Measurements from ENCODE around the gene ARHGAP4.

The ARHGAP4 gene

GRCh38 chrX:153921511-153922446, 4.3 kb downstream of the ARHGAP4 start:
- Mint-ChIP-seq H3K27ac (no peak overlapping the region), H3K4me1 (ENCODE audit: low read depth) (peaks cover 29% of the 10 kb centered on the region), H3K4me3 (peak overlapping the region; percentile 90), H3K9me3 (no peaks in the 10 kb centered on the region), H3K36me3 (ENCODE audit: low read depth) (peaks cover 90% of the 10 kb centered on the region), H3K27me3 (no peaks in the 10 kb centered on the region)
- intact Hi-C loops (cut with micrococcal nuclease) = no loop called here

- H3K4me1 Mint-ChIP-seq (ENCODE audit: low read depth) = peaks cover 24% of the 10 kb centered on the region
- no peak overlapping the region for H3K4me3 Mint-ChIP-seq
- peaks cover 91% of the 10 kb centered on the region for H3K36me3 Mint-ChIP-seq (ENCODE audit: low read depth)
- H3K9me3 Mint-ChIP-seq = no peaks in the 10 kb centered on the region
- no peaks in the 10 kb centered on the region for H3K27me3 Mint-ChIP-seq
- intact Hi-C loops (cut with micrococcal nuclease) = no loop called here
- no peak overlapping the region for H3K27ac Mint-ChIP-seq
Observed at GRCh38 chrX:153921070-153921469, 5.0 kb downstream of the ARHGAP4 start.

- intact Hi-C loops (cut with micrococcal nuclease) = no loop called here
- Mint-ChIP-seq H3K27me3 (no peaks in the 10 kb centered on the region), H3K4me3 (no peak overlapping the region), H3K9me3 (no peaks in the 10 kb centered on the region), H3K27ac (no peak overlapping the region), H3K36me3 (ENCODE audit: low read depth) (peaks cover 92% of the 10 kb centered on the region), H3K4me1 (ENCODE audit: low read depth) (peaks cover 24% of the 10 kb centered on the region)
Observed at GRCh38 chrX:153920546-153920945, 5.5 kb downstream of the ARHGAP4 start.

- Mint-ChIP-seq H3K27me3 (no peaks in the 10 kb centered on the region), H3K27ac (no peak overlapping the region), H3K4me1 (ENCODE audit: low read depth) (peaks cover 20% of the 10 kb centered on the region), H3K9me3 (no peaks in the 10 kb centered on the region), H3K36me3 (ENCODE audit: low read depth) (peaks cover 96% of the 10 kb centered on the region), H3K4me3 (no peak overlapping the region)
- intact Hi-C loops (cut with micrococcal nuclease) = no loop called here
Observed at GRCh38 chrX:153919281-153919680, 6.8 kb downstream of the ARHGAP4 start.

- H3K27me3 Mint-ChIP-seq = no peaks in the 10 kb centered on the region
- peaks cover 11% of the 10 kb centered on the region for H3K4me1 Mint-ChIP-seq (ENCODE audit: low read depth)
- intact Hi-C loops (cut with micrococcal nuclease) = no loop called here
- no peak overlapping the region for H3K4me3 Mint-ChIP-seq
- no peak overlapping the region for H3K27ac Mint-ChIP-seq
- no peaks in the 10 kb centered on the region for H3K9me3 Mint-ChIP-seq
- peaks cover 96% of the 10 kb centered on the region for H3K36me3 Mint-ChIP-seq (ENCODE audit: low read depth)
Observed at GRCh38 chrX:153917869-153918268, 8.2 kb downstream of the ARHGAP4 start.

GRCh38 chrX:153913701-153914100, 12.4 kb downstream of the ARHGAP4 start:
- Mint-ChIP-seq H3K4me1 (ENCODE audit: low read depth) (peaks cover 4% of the 10 kb centered on the region), H3K4me3 (no peak overlapping the region), H3K36me3 (ENCODE audit: low read depth) (peaks cover 93% of the 10 kb centered on the region), H3K9me3 (no peaks in the 10 kb centered on the region), H3K27me3 (no peaks in the 10 kb centered on the region), H3K27ac (no peak overlapping the region)
- intact Hi-C loops (cut with micrococcal nuclease) = no loop called here

GRCh38 chrX:153913211-153913610, 12.9 kb downstream of the ARHGAP4 start:
- intact Hi-C loops (cut with micrococcal nuclease) = no loop called here
- Mint-ChIP-seq H3K4me1 (ENCODE audit: low read depth) (peaks cover 9% of the 10 kb centered on the region), H3K4me3 (no peak overlapping the region), H3K27ac (no peak overlapping the region), H3K27me3 (no peaks in the 10 kb centered on the region), H3K9me3 (no peaks in the 10 kb centered on the region), H3K36me3 (ENCODE audit: low read depth) (peaks cover 93% of the 10 kb centered on the region)

- H3K27me3 Mint-ChIP-seq = no peaks in the 10 kb centered on the region
- H3K4me3 Mint-ChIP-seq = no peak overlapping the region
- no peaks in the 10 kb centered on the region for H3K9me3 Mint-ChIP-seq
- H3K36me3 Mint-ChIP-seq (ENCODE audit: low read depth) = peaks cover 96% of the 10 kb centered on the region
- peak overlapping the region; percentile 58 for H3K27ac Mint-ChIP-seq
- H3K4me1 Mint-ChIP-seq (ENCODE audit: low read depth) = peaks cover 13% of the 10 kb centered on the region
- intact Hi-C loops (cut with micrococcal nuclease) = no loop called here
Observed at GRCh38 chrX:153911798-153912197, 14.3 kb downstream of the ARHGAP4 start.

- intact Hi-C loops (cut with micrococcal nuclease) = no loop called here
- Mint-ChIP-seq H3K4me1 (ENCODE audit: low read depth) (peaks cover 27% of the 10 kb centered on the region), H3K36me3 (ENCODE audit: low read depth) (peaks cover 88% of the 10 kb centered on the region), H3K27ac (no peak overlapping the region), H3K4me3 (no peak overlapping the region), H3K27me3 (no peaks in the 10 kb centered on the region), H3K9me3 (no peaks in the 10 kb centered on the region)
Observed at GRCh38 chrX:153910446-153910845, 15.6 kb downstream of the ARHGAP4 start.

- intact Hi-C loops (cut with micrococcal nuclease) = no loop called here
- Mint-ChIP-seq H3K27me3 (no peaks in the 10 kb centered on the region), H3K4me1 (ENCODE audit: low read depth) (peaks cover 32% of the 10 kb centered on the region), H3K27ac (no peak overlapping the region), H3K9me3 (no peaks in the 10 kb centered on the region), H3K4me3 (no peak overlapping the region), H3K36me3 (ENCODE audit: low read depth) (peaks cover 83% of the 10 kb centered on the region)
Observed at GRCh38 chrX:153909980-153910360, 16.1 kb downstream of the ARHGAP4 start.

GRCh38 chrX:153909024-153909979, 16.8 kb downstream of the ARHGAP4 start:
- intact Hi-C loops (cut with micrococcal nuclease) = no loop called here
- no peak overlapping the region for H3K27ac Mint-ChIP-seq
- H3K4me1 Mint-ChIP-seq (ENCODE audit: low read depth) = peaks cover 37% of the 10 kb centered on the region
- H3K9me3 Mint-ChIP-seq = no peaks in the 10 kb centered on the region
- no peak overlapping the region for H3K4me3 Mint-ChIP-seq
- no peaks in the 10 kb centered on the region for H3K27me3 Mint-ChIP-seq
- peaks cover 77% of the 10 kb centered on the region for H3K36me3 Mint-ChIP-seq (ENCODE audit: low read depth)

- H3K27ac Mint-ChIP-seq = peak overlapping the region; percentile 25
- no peaks in the 10 kb centered on the region for H3K27me3 Mint-ChIP-seq
- H3K4me1 Mint-ChIP-seq (ENCODE audit: low read depth) = peaks cover 47% of the 10 kb centered on the region
- H3K9me3 Mint-ChIP-seq = no peaks in the 10 kb centered on the region
- peaks cover 67% of the 10 kb centered on the region for H3K36me3 Mint-ChIP-seq (ENCODE audit: low read depth)
- no peak overlapping the region for H3K4me3 Mint-ChIP-seq
- intact Hi-C loops (cut with micrococcal nuclease) = no loop called here
Observed at GRCh38 chrX:153908219-153908860, 17.7 kb downstream of the ARHGAP4 start.

GRCh38 chrX:153907456-153907855, 18.6 kb downstream of the ARHGAP4 start:
- no peaks in the 10 kb centered on the region for H3K27me3 Mint-ChIP-seq
- no peak overlapping the region for H3K4me3 Mint-ChIP-seq
- H3K27ac Mint-ChIP-seq = no peak overlapping the region
- H3K4me1 Mint-ChIP-seq (ENCODE audit: low read depth) = peaks cover 55% of the 10 kb centered on the region
- H3K36me3 Mint-ChIP-seq (ENCODE audit: low read depth) = peaks cover 58% of the 10 kb centered on the region
- intact Hi-C loops (cut with micrococcal nuclease) = no loop called here
- no peaks in the 10 kb centered on the region for H3K9me3 Mint-ChIP-seq
